Endothelial cell of umbilical vein (primary cell): ENCODE data around the gene TSPAN14. TPM values are rescaled to one million over a fixed set of nuclear protein-coding genes. Genes with fewer than 3 reads are reported as not detected.
A peak's percentile ranks its signal among the peaks of the same experiment; 100 is the strongest.

Experiments
- BruUV-seq: library from RNA; stranded (reverse); fragments of 400-500 nt; replicated peaks from 2 replicates; lab custom pipeline; 2021; lab: Mats Ljungman, UMichigan
- CTCF ChIA-PET: fragments of 300-600, 350-600 bp; sonication (Branson Sonifier 250); formaldehyde crosslinking; loops from one replicate; lab custom pipeline; 2021; ENCODE audit warnings: antibody characterized with exemption, inconsistent platforms; lab: Charles Lee
- POLR2A ChIA-PET: fragments of 300-600, 350-600 bp; sonication (Branson Sonifier 250); formaldehyde crosslinking; loops from one replicate; lab custom pipeline; 2021; ENCODE audit warnings: antibody characterized with exemption, inconsistent platforms; lab: Charles Lee
- DNase-seq: peaks from one replicate; pipeline ENCODE4 v3.0.0-alpha.2; 2011; ENCODE audit warnings: low read depth, low spot score
- FAIRE-seq: peaks from 2 replicates; lab custom pipeline; 2011; peaks lifted over from hg19 to GRCh38; lab: Jason Lieb, UNC
- H2AFZ ChIP-seq: 2 replicates; pipeline ENCODE4 v1.6.0; 2012; ENCODE audit warnings: low read depth, low read length, control low read depth, inconsistent platforms
- H3K27ac ChIP-seq: 2 replicates; pipeline ENCODE4 v1.5.1; 2011; ENCODE audit warnings: low read depth, mild to moderate bottlenecking, control low read depth, low read length, moderate library complexity; ENCODE audit not compliant: insufficient read depth
- H3K27me3 ChIP-seq, 2 experiments: 2 replicates each; pipeline versions ENCODE4 v1.6.0 to v1.6.1; 2011; ENCODE audit warnings: low read length in 2 of 2, mixed read lengths in 1 of 2; ENCODE audit not compliant: control insufficient read depth in 2 of 2, insufficient read depth in 2 of 2
- H3K36me3 ChIP-seq, 2 experiments: 2 replicates in 1 of 2; 3 replicates in 1 of 2; pipeline ENCODE4 v1.5.1; 2011; ENCODE audit warnings: low read length in 2 of 2, mild to moderate bottlenecking in 1 of 2, moderate library complexity in 1 of 2; ENCODE audit not compliant: control insufficient read depth in 2 of 2, insufficient read depth in 2 of 2; ENCODE audit errors: extremely low read depth in 1 of 2
- H3K4me1 ChIP-seq: 3 replicates; pipeline ENCODE4 v1.5.1; 2011; ENCODE audit warnings: mild to moderate bottlenecking, low read length; ENCODE audit not compliant: control insufficient read depth, insufficient read depth; ENCODE audit errors: extremely low read depth
- H3K4me2 ChIP-seq: 2 replicates; pipeline ENCODE4 v1.6.1; 2011; ENCODE audit warnings: low read length, control low read depth, mixed read lengths; ENCODE audit not compliant: insufficient read depth
- H3K4me3 ChIP-seq, 3 experiments: fragments of 200-600 bp in 1 of 3; sonication (generic), shearing (Covaris generic) in 1 of 3; replicated peaks in 1 of 3; 2 replicates each; pipeline ENCODE4 v1.5.1; 2011 to 2016; ENCODE audit warnings: control low read depth in 3 of 3, low read length in 3 of 3, mild to moderate bottlenecking in 2 of 3, inconsistent platforms in 1 of 3, low read depth in 1 of 3, moderate library complexity in 1 of 3; ENCODE audit not compliant: insufficient read depth in 1 of 3
- H3K79me2 ChIP-seq: 2 replicates; pipeline ENCODE4 v1.6.0; 2012; ENCODE audit warnings: low read length, inconsistent platforms; ENCODE audit not compliant: control insufficient read depth, insufficient read depth
- H3K9ac ChIP-seq: replicated peaks from 2 replicates; pipeline ENCODE3; 2011; ENCODE audit warnings: low read length, control low read depth; ENCODE audit not compliant: insufficient read depth; ENCODE audit errors: extremely low read depth
- H3K9me1 ChIP-seq: replicated peaks from 3 replicates; pipeline ENCODE4 v1.6.0; 2011; ENCODE audit warnings: mild to moderate bottlenecking, low read length; ENCODE audit not compliant: control insufficient read depth, insufficient read depth; ENCODE audit errors: extremely low read depth
- H3K9me3 ChIP-seq: replicated peaks from 2 replicates; pipeline ENCODE4 v1.5.1; 2012; ENCODE audit warnings: low read length, inconsistent platforms; ENCODE audit not compliant: control insufficient read depth, insufficient read depth
- H4K20me1 ChIP-seq: replicated peaks from 2 replicates; pipeline ENCODE3; 2011; ENCODE audit warnings: mild to moderate bottlenecking, low read length; ENCODE audit not compliant: control insufficient read depth, insufficient read depth; ENCODE audit errors: extremely low read depth
- FOS ChIP-seq: IDR thresholded peaks from 2 replicates; pipeline ENCODE4 v1.6.1; 2011; ENCODE audit warnings: mild to moderate bottlenecking, low read length, moderate library complexity, borderline replicate concordance; ENCODE audit not compliant: insufficient read depth
- GATA2 ChIP-seq: IDR thresholded peaks from 2 replicates; pipeline ENCODE4 v1.7.0; 2011; ENCODE audit warnings: low read depth, mild to moderate bottlenecking, moderate library complexity, mixed read lengths, low read length; ENCODE audit not compliant: insufficient read length, insufficient read depth
- JUN ChIP-seq: IDR thresholded peaks from 2 replicates; pipeline ENCODE4 v1.6.1; 2011; ENCODE audit warnings: borderline replicate concordance, low read depth; ENCODE audit not compliant: insufficient read length, insufficient read depth
- MAX ChIP-seq: IDR thresholded peaks from 2 replicates; pipeline ENCODE4 v1.6.1; 2011; ENCODE audit not compliant: insufficient read depth, insufficient read length
- MYC ChIP-seq: IDR thresholded peaks from one replicate; pipeline ENCODE4 v1.6.1; 2011; ENCODE audit warnings: mild to moderate bottlenecking, low read depth, low read length
- POLR2A ChIP-seq: IDR thresholded peaks from 2 replicates; pipeline ENCODE4 v1.6.1; 2012; ENCODE audit warnings: low read depth, mild to moderate bottlenecking, control low read depth, low read length
- POLR2AphosphoS5 ChIP-seq: IDR thresholded peaks from 2 replicates; pipeline ENCODE4 v1.6.1; 2012; ENCODE audit warnings: low read depth, mild to moderate bottlenecking, control low read depth, low read length, moderate library complexity; ENCODE audit not compliant: insufficient read depth
- dilution Hi-C: fragments of 300-500 bp; cut with MboI; formaldehyde crosslinking; loops from one replicate; pipeline ENCODE4 v1.15.0; 2019; ENCODE audit warnings: low sequenced_read_pairs; ENCODE audit not compliant: extremely low pct_ligation_motif_present
- intact Hi-C: fragments of 100-400 bp; cut with micrococcal nuclease; formaldehyde crosslinking; loops from one replicate; pipeline ENCODE4 v1.10.0; 2022
- polyA plus RNA-seq, 4 experiments: library from polyadenylated mRNA; depleted of rRNA in 3 of 4; stranded (reverse) in 3 of 4; unstranded in 1 of 4; fragments of >200 nt; gene quantifications; 2 replicates each; pipeline versions ENCODE4 v1.2.1 to v1.2.3, GENCODE V29; 2011 to 2012; ENCODE audit warnings: missing spikeins in 1 of 4
- total RNA-seq: library from RNA; stranded (reverse); gene quantifications from 2 replicates; pipeline ENCODE4 v1.2.3, GENCODE V29; 2021

TSPAN14 gene
- total and polyA plus RNA-seq, 2 donors (not counting 3 experiments of a cell fraction or from before 2014, with no cell fraction given): 210 to 242 TPM

DNA sequence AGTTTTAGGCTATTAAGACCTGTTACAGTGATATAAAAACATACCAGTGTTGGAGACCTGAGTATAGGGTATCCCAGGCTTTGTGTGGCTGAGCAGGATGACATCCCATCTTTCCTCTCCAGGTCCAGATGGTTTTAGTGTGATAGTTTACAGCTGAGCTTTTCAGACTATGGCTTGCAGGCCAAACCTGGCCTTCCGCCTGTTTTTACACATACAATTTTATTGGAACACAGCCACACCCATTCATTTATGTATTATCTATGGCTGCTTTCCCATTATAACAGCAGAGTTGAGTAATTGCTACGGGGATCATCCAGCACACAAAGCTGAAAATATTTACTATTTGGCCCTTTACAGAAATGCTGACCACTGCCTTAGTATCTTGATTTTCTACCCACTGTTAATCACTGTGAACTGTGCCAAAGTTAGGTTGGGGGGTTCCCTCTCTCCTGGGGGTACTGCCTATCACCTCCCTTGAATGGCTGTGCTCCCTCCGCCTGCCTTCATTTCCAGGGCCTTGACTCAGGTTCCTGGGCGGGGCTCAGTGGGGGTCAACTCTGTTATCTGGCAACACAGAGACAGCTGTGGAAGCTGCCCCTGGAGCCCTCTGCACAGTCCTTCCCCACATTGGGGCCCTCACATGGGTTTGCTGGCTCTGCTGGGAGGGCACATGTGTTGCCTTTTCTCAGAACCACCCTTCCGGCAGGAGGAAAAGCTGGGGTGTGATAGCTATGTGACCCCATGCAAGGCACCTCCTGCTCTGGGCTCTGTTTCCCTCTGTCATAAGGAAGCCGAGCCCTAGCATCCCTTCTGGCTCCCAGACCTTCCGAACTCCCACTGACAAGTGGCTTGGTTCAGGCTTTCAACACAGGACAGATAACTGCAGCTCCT, 43.3 kb downstream of the TSPAN14 start:
- peak; percentile 80 for FAIRE-seq

More for the DNA sequence above, 43.3 kb downstream of the TSPAN14 start:
- H3K36me3 ChIP-seq: peaks cover 3 to 5% of the 10 kb centered on the region in 2 experiments
- dilution Hi-C loops: no loop called here
- no peaks in the 10 kb centered on the region for H3K9me3 ChIP-seq
- H3K4me2 ChIP-seq: peak overlapping the region; percentile 36
- H3K9me1 ChIP-seq: no peaks in the 10 kb centered on the region
- H3K9ac ChIP-seq: peak overlapping the region; percentile 55
- DNase-seq: peak; percentile 78
- H3K27ac ChIP-seq: peak overlapping the region; percentile 76
- BruUV-seq: no TSS peak
- H3K4me1 ChIP-seq: peaks cover 95% of the 10 kb centered on the region
- H3K79me2 ChIP-seq: peaks cover 97% of the 10 kb centered on the region
- intact Hi-C loops: loop anchor here (1.0 kb wide), 2 partner anchors 8 to 12 kb away; no protein-coding TSS in a partner anchor
- H2AFZ ChIP-seq: no peak overlapping the region
- H4K20me1 ChIP-seq: no peaks in the 10 kb centered on the region
- H3K27me3 ChIP-seq: no peaks in the 10 kb centered on the region
- POLR2A ChIA-PET: interaction anchor here (1.3 to 2.7 kb wide), 3 partner anchors 12 to 37 kb away, joined by 3 to 8 read pairs (median 7); no protein-coding TSS in a partner anchor
- CTCF ChIA-PET: interaction anchor here (1.3 to 21.9 kb wide), 6 partner anchors 8 to 38 kb away, joined by 6 to 1118 read pairs (median 8); partner anchors contain the start of gene TSPAN14
- H3K4me3 ChIP-seq: no peak overlapping the region
- peak; percentile 29 for TF ChIP-seq FOS
- no peak for TF ChIP-seq POLR2A
- TF ChIP-seq MAX: peak; percentile 35
- peak; percentile 85 for TF ChIP-seq GATA2
- no peak for TF ChIP-seq MYC
- TF ChIP-seq POLR2AphosphoS5: peak; percentile 61
- no peak for TF ChIP-seq JUN
